HG03135 (cell line): Measurements from ENCODE around the gene SIRT2.
A peak's percentile ranks its signal among the peaks of the same experiment; 100 is the strongest.
"Not testable (repeated sequence)": the region's sequence is repeated elsewhere in the genome, so short reads cannot be mapped to it uniquely, and the experiment has no call there.

Experiments
- ATAC-seq: cut with Tn5 transposase; IDR thresholded peaks from one replicate; pipeline ENCODE4 v1.9.1; 2021; ENCODE audit warnings: mild to moderate bottlenecking, moderate library complexity; ENCODE audit not compliant: unreplicated experiment

The SIRT2 gene

GRCh38 chr19:38869836-38870607 is 29.4 kb downstream of the SIRT2 start:
- ATAC-seq, result peak; percentile 73

- no peak for ATAC-seq
These were observed 30.1 kb downstream of the SIRT2 start for GRCh38 chr19:38869160-38869835.

GRCh38 chr19:38868551-38868950 is 30.9 kb downstream of the SIRT2 start:
- ATAC-seq, result no peak

- no peak for ATAC-seq
These were observed 32.1 kb downstream of the SIRT2 start for GRCh38 chr19:38867171-38867780.

GRCh38 chr19:38862321-38863059 is 36.9 kb downstream of the SIRT2 start:
- ATAC-seq, result no peak

GRCh38 chr19:38861368-38861767 is 38.0 kb downstream of the SIRT2 start:
- ATAC-seq, result no peak

- ATAC-seq, result not testable (repeated sequence)
These were observed 39.7 kb downstream of the SIRT2 start for GRCh38 chr19:38859631-38860204.

- no peak for ATAC-seq
These were observed 42.6 kb downstream of the SIRT2 start for GRCh38 chr19:38856813-38857212.

- not testable (repeated sequence) for ATAC-seq
These were observed 43.7 kb downstream of the SIRT2 start for GRCh38 chr19:38855751-38856150.

GRCh38 chr19:38854961-38855360 is 44.5 kb downstream of the SIRT2 start:
- not testable (repeated sequence) for ATAC-seq

GRCh38 chr19:38853214-38853613 is 46.2 kb downstream of the SIRT2 start:
- no peak for ATAC-seq

- ATAC-seq, result no peak
These were observed 47.0 kb downstream of the SIRT2 start for GRCh38 chr19:38852231-38853044.

GRCh38 chr19:38851622-38852230 is 47.7 kb downstream of the SIRT2 start:
- peak; percentile 26 for ATAC-seq

- ATAC-seq, result no peak
These were observed 48.3 kb downstream of the SIRT2 start for GRCh38 chr19:38850976-38851621.

- ATAC-seq, result peak; percentile 58
These were observed 48.9 kb downstream of the SIRT2 start for GRCh38 chr19:38850436-38850975.

GRCh38 chr19:38849860-38850435 is 49.5 kb downstream of the SIRT2 start, which contains the start of gene HNRNPL:
HNRNPL (minus strand) TSS chr19:38849986; CDS start chr19:38849966, 20 bp downstream.
- peak; percentile 52 for ATAC-seq

- ATAC-seq, result peak; percentile 32
These were observed 50.1 kb downstream of the SIRT2 start for GRCh38 chr19:38849147-38849859.
